Activated T-helper 1 cell treated with anti-CD3 and anti-CD28 coated beads, Interleukin-2, amount 50 U/mL, for 16 hours (primary cell): Measurements from ENCODE around the gene USP32.
"Not testable (repeated sequence)": the region's sequence is repeated elsewhere in the genome, so short reads cannot be mapped to it uniquely, and the experiment has no call there.

Experiments
- DNase-seq, 2 donors: peaks; one replicate each; pipeline ENCODE4 v3.0.0-alpha.2; 2020; ENCODE audit warnings: low read depth in 1 of 2, low spot score in 1 of 2

USP32 gene

DNA sequence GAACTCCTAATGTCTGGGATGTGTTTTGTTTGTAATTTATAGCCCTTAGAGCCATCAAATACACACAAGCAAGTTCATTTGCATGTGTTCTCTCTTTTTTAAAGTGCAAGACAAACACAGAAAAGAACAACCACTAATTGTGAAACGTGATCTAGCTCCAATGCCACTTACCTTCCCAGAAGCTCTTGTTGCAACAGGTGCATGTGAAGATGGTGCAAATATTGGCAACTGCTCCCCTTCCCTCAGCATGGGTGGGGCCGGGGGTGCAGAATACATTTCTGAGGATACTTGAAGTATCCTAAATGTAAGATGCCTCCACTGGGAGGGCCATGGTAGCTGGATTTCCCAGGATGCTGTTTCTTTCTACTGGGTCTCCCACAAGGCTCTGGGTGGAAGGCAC, 213.8 kb downstream of the USP32 start:
- DNase-seq, result not testable (repeated sequence)

- DNase-seq, result not testable (repeated sequence)
These were observed 215.2 kb downstream of the USP32 start for GRCh38 chr17:60176763-60177162.

- not testable (repeated sequence) for DNase-seq
These were observed 217.2 kb downstream of the USP32 start for GRCh38 chr17:60174767-60175166.

DNA sequence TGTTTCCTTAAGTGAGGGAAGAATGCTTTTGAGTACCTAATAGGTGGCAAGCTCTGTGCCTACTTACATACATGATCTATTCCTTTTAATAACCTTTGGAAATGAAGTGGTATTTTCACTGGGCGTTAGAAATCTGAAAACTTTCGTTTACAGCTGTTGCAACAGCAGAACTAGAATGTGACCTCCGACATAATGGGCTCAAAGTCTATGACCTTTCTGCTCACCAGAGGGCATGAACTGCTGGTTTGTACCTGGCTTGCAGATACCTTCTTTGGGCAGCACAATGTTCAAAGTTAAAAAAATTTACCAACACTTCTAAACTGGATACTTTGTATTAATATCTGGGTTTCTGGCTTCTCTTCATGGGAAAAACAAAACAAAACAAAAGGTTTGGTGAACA, 217.9 kb downstream of the USP32 start:
- no peak for DNase-seq

DNA sequence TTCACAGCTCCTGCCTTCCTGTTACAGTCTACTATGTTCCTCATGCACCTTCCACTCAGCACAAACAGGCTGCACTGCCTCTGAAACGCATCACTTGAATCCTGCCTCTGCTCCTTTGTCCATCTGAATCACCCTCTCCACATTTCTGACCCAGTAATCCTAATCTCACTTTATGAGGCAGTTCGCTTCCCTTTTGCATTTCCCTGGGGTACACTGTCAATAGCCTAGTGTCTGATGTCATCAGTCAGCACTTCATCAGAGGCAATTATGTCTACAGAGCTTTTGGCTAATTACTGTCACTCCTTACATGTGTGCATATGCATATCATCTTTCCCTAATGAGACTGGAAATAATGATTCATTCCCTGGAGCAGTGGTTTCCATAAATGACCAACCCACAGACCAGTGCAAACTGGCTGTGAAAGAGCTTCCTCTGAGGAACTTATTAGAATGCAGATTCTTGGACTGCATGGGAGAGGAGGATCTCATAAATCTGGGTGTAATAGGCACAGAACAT, 218.6 kb downstream of the USP32 start:
- DNase-seq, result no peak

- DNase-seq, result no peak
These were observed 220.2 kb downstream of the USP32 start for GRCh38 chr17:60171753-60172079.

DNA sequence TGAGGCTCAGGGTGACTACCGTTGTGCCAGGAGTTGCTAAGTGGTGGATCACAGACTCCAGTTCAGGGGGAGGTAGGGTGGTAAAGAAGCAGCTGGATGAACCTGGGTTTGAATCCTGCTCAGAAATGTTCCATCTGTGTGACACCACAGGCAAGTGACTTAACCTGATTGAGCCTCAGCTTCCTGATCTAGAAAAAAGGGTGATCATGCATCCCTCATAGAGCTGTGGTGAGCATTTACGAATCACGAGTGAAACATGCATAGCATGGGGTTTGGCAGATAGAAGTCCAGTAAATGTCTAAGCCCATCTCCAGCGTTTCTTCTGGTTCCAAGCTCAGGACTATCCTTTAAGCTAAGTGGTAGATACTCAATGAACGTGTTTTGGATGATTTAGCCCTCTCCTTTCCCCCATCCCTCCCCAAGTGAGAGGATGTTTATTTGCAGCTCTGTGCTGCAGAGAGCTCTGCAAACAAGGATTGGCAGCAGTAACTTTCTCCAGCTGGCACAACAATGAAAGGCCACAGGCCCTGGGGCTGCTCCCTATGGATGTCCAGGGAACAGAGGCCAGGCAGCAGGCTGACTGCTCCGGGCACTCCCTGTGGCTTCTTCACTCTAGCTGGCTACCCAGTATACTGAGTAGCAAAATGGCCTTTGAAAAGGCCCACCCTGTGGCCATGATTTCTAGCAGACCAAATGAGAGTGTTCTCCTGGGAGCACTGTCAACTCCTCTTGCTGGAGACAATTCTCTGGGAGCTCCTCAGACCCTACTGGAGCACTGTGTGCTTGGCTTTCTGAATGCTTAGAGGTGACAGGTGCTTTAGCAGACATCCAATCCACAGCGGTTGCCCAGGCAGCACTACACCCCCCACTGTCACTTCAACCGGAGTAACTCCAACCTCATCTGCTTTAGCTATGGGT, 220.8 kb downstream of the USP32 start:
- DNase-seq, result no peak

GRCh38 chr17:60169921-60170817, 221.8 kb downstream of the USP32 start:
- no peak for DNase-seq

- no peak for DNase-seq
These were observed 223.3 kb downstream of the USP32 start for GRCh38 chr17:60168654-60169053.

GRCh38 chr17:60167065-60167741, 224.7 kb downstream of the USP32 start:
- DNase-seq, result no peak

GRCh38 chr17:60165971-60166370, 226.0 kb downstream of the USP32 start:
- DNase-seq, result no peak

DNA sequence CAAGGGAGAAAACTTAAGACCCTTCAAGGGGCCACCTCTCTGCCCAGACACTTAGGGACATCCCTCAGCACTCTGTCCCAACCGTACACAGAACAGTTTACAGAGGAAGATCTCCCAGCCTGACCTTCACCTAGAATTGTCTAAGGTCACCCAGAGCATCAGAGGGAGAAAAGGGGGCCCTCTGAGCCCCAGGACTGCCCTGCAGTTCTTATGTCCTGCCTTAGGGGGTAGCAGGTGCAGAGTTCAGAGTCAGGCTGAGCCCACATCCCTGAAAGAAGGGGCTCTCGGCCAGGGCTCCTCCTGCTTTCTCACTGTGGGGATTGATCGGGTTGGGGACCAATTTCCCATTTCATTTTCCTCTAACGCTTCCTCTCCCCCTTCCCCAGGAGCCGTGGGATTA, 226.7 kb downstream of the USP32 start:
- no peak for DNase-seq

DNA sequence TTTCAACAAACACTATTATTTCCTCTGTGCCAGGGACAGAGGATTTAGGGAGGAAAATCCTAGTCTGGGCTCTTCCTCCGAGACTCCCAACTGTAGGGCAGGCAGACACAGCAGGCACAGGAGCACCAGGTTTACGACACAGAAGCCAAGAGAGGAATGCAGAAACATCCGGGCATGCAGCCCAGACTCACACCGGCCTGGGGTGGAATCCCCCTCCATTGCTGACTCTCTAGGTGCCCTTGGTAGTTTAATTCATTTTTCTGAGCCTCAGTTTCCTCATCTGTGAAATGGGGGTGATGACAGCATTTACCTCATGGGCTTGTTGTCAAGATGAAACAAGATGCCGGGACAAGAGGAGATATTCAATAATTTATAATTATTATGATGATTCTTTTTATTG, 227.2 kb downstream of the USP32 start:
- no peak for DNase-seq

GRCh38 chr17:60164164-60164563, 227.8 kb downstream of the USP32 start:
- DNase-seq, result no peak

GRCh38 chr17:60163108-60163784, 228.7 kb downstream of the USP32 start:
- no peak for DNase-seq

DNA sequence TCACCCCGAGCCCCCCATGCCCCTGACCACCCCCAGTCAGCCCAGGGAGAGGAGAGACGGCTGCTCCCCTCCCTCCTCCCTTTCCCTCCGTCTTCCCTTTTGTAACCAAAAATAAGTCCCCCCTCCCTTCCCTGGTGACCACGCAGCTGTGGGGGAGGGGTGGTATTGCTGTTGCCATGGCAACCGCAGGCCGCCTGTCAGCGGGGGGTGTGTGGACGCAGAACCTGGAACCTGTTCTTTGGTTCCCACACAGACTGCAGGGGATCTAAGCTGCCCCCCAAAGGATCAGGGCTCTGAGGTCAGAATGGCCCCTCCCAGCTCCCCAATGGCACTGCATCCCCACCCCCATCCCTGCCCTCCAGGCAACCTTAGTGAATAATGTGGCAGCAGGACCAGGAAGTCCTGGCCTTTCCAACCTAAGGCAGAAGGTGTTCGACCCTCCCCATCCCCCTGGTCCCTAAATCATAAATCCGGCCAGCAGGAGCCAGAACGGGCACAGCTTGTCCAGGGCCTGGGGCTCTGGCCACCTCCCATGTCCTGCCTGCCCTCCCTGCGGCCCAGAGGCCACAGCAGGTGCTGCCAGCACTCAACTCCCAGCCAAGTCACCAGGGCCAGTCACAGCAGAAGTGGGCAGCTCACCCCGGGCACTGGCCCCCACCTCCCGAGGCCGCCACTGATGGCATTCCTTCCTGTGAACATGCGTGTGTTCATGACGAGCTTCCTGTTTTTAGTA, 230.2 kb downstream of the USP32 start:
- DNase-seq, result no peak

DNA sequence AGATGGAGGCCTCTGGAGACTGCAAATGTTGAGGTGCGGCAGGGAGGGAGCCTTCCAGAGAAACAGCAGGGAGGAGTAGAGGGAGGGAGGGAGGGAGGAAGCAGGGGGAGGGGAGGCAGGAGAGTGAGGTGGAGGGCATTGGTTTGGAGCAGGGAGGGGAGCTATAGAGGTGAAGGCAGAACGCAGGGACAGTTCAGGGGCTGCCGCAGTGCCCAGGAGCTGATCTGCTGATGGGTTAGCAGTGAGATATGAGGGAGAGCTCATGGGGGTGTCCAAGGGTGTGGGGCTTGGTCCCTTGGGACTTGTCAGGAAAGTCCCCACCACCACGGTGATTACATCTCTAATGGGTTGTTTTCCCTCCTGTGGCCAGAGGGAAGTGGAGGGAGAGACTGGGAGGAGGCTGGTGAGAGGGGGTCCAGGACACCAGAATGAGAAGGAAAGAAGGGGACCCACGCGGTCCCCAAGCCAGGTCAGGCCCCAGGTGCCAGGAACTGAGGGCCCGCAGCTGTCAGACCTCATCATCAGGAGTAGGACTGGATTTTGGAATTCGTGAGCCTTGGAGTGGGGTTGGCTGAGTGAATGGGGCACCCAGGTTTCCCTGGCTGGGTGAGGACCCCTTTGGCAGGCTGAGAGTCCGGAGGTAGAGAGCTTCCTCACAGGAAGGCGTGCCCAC, 231.0 kb downstream of the USP32 start:
- no peak for DNase-seq

DNA sequence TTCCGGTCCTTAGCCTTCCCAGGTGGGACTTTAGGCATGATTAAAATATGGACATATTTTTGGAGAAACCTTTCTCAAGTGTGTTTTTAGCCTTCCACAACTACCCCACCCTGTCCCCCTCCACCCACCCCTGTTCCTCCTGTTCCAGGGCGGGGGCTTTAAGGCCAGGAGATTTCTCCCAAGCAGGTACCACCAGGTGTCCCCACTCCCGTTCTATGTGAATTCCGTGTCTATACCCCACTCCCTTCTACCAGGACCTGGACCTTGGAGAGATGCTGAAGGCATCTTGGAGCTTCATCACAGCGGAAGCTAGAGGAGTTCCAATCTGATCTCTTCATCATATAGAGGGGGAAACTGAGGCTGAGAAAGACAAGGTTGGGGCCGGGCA, 232.5 kb downstream of the USP32 start:
- no peak for DNase-seq

- no peak for DNase-seq
These were observed 233.0 kb downstream of the USP32 start for GRCh38 chr17:60158751-60159478.
